Lower leg skin (tissue), 4 donors: ENCODE results near the gene N4BP2L1. TPM values are rescaled to one million over a fixed set of nuclear protein-coding genes. Genes with fewer than 3 reads are reported as not detected.

Experiments used
- DNase-seq, 2 donors: peaks; one replicate each; pipeline ENCODE4 v3.0.0-alpha.2; 2019; ENCODE audit warnings: low spot score in 2 of 2
- H3K4me3 ChIP-seq: fragments of 200-600 bp; sonication (generic); 2 replicates; pipeline ENCODE4 v1.5.1; 2017; ENCODE audit warnings: mild to moderate bottlenecking, low read depth; ENCODE audit not compliant: poor library complexity, severe bottlenecking
- CTCF ChIP-seq, 3 donors: fragments of 450-650 bp; IDR thresholded peaks; one replicate each; pipeline ENCODE4 v1.5.1; 2016; ENCODE audit warnings: antibody characterized with exemption in 3 of 3, mild to moderate bottlenecking in 3 of 3, moderate library complexity in 2 of 3
- POLR2A ChIP-seq, 2 donors: fragments of 450-650 bp; IDR thresholded peaks; one replicate each; pipeline ENCODE4 v1.6.1; 2016 to 2017; ENCODE audit warnings: antibody characterized with exemption in 2 of 2, mild to moderate bottlenecking in 1 of 2, moderate library complexity in 1 of 2
- WGBS, 2 donors: methylation state at CpG; one replicate each; pipeline ENCODE4 v1.1.5; 2018; 5-methylcytosine and 5-hydroxymethylcytosine counted together
- intact Hi-C: fragments of 100-400 bp; cut with DNase I; formaldehyde crosslinking; loops from one replicate; pipeline ENCODE4 v1.15.0; 2023; ENCODE audit warnings: low total_unique reads
- total RNA-seq, 4 donors: library from RNA; depleted of rRNA; stranded (reverse); fragments of >200 nt; gene quantifications; one replicate each; pipeline ENCODE4 v1.1.0, GENCODE V29; 2016

Gene N4BP2L1
- total RNA-seq, 4 donors from 2014 or later = 29.8 to 66.0 (median 46.3) TPM

DNA sequence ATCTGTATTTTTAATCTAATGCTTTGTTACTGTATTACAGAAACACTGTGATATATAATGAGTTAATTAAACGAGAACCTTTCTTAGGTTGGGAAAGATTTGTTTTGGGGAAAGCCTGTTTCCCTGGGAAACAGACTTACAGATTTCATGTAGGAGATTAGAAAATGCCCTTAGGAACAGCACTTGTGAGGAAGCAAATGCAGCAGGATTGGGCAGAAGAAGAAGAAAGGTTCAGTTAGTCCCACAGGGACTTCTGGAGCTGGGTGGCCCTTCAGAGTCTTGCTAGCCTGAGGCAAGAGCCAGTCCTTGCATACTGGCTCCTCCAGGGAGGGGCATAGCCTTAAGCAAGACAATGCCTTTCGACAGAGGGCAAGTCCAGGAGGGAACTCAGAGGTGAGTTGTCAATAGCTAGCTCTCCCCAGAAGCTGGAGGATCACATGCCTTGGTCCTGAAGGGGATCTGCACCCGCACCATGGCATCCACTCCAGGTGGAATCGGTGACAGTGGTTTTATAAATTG, 36.8 kb downstream of the N4BP2L1 start:
- no peak overlapping the region for H3K4me3 ChIP-seq
- DNase-seq = no peak
- 54 to 55% methylated on average over 4 of the region's 4 CpGs for WGBS, 2 donors
- TF ChIP-seq POLR2A (IDR thresholded peaks at IDR 0.05) (no peak), CTCF (IDR thresholded peaks at IDR 0.05) (no peak)
- intact Hi-C loops = no loop called here

DNA sequence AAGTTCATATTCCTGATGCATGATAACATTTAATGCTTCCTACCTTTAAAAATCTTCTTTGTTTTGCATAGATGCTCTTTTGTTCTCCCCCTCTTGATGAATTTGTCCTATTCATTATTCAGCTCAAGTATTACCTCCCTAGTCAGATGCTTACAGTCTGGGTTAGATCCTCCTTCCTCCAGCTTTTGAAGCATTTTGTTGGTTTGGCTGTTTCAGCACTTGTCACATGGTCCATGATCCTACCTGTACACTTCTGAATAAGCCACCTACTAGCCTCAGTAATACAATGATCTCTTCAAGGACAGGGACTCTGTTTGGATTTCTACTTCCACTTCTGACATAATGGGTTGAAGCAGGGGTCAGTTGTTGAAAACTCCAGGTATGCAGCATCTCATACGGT, 37.4 kb downstream of the N4BP2L1 start:
- intact Hi-C loops = no loop called here
- H3K4me3 ChIP-seq = no peak overlapping the region
- WGBS, 2 donors = 64 to 80% methylated on average over 1 of the region's 1 CpG
- no peak for DNase-seq
- TF ChIP-seq POLR2A (IDR thresholded peaks at IDR 0.05) = no peak
- TF ChIP-seq CTCF (IDR thresholded peaks at IDR 0.05) = no peak

DNA sequence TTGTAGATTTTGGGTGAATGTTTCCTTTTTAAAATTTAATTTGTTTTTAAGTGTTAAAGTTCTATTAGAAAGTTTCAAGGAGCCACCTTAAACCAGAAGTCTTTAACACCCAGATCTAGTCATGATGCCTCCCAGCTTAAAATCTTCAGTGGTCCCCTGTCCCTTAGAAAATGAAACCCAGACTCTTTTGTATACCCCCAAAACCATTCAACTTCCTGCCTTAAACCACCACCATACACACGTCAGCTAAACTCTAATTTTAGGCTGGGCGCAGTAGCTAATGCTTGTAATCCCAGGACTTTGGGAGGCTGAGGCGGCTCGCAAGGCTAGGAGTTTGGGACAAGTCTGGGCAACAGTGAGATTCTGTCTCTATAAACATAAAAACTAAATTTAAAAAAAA, 37.9 kb downstream of the N4BP2L1 start:
- no peak overlapping the region for H3K4me3 ChIP-seq
- no peak for DNase-seq
- WGBS, 2 donors = 50 to 70% methylated on average over 4 of the region's 4 CpGs
- TF ChIP-seq POLR2A (IDR thresholded peaks at IDR 0.05) (no peak), CTCF (IDR thresholded peaks at IDR 0.05) (no peak)
- intact Hi-C loops = no loop called here

DNA sequence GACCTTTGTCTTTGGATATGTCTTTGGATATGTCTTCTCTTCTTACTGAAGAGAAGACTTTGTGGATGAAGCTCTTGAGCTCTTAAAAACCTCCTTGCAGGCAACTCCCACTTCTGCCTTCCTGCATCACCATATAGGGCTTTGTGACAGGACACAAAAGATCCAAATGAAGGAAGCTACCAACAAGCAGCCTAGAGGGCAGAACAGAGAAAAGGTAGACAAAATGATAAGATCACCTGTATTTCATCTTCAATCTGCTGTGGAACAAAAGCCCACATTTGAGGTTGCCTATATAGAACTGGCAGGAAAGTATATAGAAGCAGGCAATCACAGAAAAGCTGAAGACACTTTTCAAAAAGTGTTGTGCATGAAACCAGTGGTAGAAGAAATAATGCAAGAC, 42.5 kb downstream of the N4BP2L1 start:
- no peak overlapping the region for H3K4me3 ChIP-seq
- TF ChIP-seq POLR2A (IDR thresholded peaks at IDR 0.05) = no peak
- no peak for TF ChIP-seq CTCF (IDR thresholded peaks at IDR 0.05)
- intact Hi-C loops = no loop called here
- DNase-seq = no peak

- no peak for DNase-seq
- intact Hi-C loops = no loop called here
- TF ChIP-seq CTCF (IDR thresholded peaks at IDR 0.05) = no peak
- no peak for TF ChIP-seq POLR2A (IDR thresholded peaks at IDR 0.05)
- H3K4me3 ChIP-seq = no peak overlapping the region
- 51 to 56% methylated on average over 2 of the region's 2 CpGs for WGBS, 2 donors
Measured at GRCh38 chr13:32384702-32385101, 43.2 kb downstream of the N4BP2L1 start.
